KMS-11 (cell line): ENCODE measurements around the gene DPP7.

Source experiments
- H2AFZ ChIP-seq: fragments of 200-600 bp; sonication (generic); 2 replicates; pipeline ENCODE4 v1.6.1; 2016; ENCODE audit warnings: antibody characterized with exemption, mixed run types, low read depth
- H3K27ac ChIP-seq: fragments of 200-600 bp; sonication (generic); 2 replicates; pipeline ENCODE4 v1.6.1; 2016; ENCODE audit warnings: mild to moderate bottlenecking, mixed run types
- H3K27me3 ChIP-seq: fragments of 200-600 bp; sonication (generic); 2 replicates; pipeline ENCODE4 v1.6.1; 2017; ENCODE audit warnings: mild to moderate bottlenecking, low read depth, mixed run types, moderate library complexity; ENCODE audit not compliant: insufficient read depth
- H3K36me3 ChIP-seq: fragments of 200-600 bp; sonication (generic); 2 replicates; pipeline ENCODE4 v1.6.1; 2017; ENCODE audit warnings: mild to moderate bottlenecking, mixed run types; ENCODE audit not compliant: insufficient read depth
- H3K4me1 ChIP-seq: fragments of 200-600 bp; sonication (generic); 2 replicates; pipeline ENCODE4 v1.6.1; 2016; ENCODE audit warnings: mild to moderate bottlenecking, low read depth, mixed run types; ENCODE audit not compliant: poor library complexity, severe bottlenecking
- H3K4me2 ChIP-seq: fragments of 200-600 bp; sonication (generic); 2 replicates; pipeline ENCODE4 v1.7.0; 2016; ENCODE audit warnings: mild to moderate bottlenecking, mixed run types
- H3K4me3 ChIP-seq: fragments of 200-600 bp; sonication (generic); IDR thresholded peaks from 2 replicates; pipeline ENCODE4 v1.6.1; 2017; ENCODE audit warnings: low read depth, low read length, mixed read lengths; ENCODE audit not compliant: insufficient read depth
- H3K79me2 ChIP-seq: fragments of 200-600 bp; sonication (generic); 2 replicates; pipeline ENCODE4 v1.6.1; 2016; ENCODE audit warnings: low read depth, mixed run types; ENCODE audit not compliant: insufficient read depth
- H3K9ac ChIP-seq: fragments of 200-600 bp; sonication (generic); 2 replicates; pipeline ENCODE4 v1.6.1; 2016; ENCODE audit warnings: mild to moderate bottlenecking, mixed run types
- H4K20me1 ChIP-seq: fragments of 200-600 bp; sonication (generic); 2 replicates; pipeline ENCODE4 v1.6.1; 2016; ENCODE audit warnings: mild to moderate bottlenecking, mixed run types; ENCODE audit not compliant: insufficient read depth
- TF ChIP-seq, protein P1 (sequence below): fragments of 200-600 bp; sonication (generic); conservative IDR thresholded peaks from 2 replicates; pipeline ENCODE4 v1.6.1; 2017; ENCODE audit warnings: low read depth, mild to moderate bottlenecking, antibody characterized with exemption, low read length, moderate library complexity, mixed read lengths

Gene DPP7

DNA sequence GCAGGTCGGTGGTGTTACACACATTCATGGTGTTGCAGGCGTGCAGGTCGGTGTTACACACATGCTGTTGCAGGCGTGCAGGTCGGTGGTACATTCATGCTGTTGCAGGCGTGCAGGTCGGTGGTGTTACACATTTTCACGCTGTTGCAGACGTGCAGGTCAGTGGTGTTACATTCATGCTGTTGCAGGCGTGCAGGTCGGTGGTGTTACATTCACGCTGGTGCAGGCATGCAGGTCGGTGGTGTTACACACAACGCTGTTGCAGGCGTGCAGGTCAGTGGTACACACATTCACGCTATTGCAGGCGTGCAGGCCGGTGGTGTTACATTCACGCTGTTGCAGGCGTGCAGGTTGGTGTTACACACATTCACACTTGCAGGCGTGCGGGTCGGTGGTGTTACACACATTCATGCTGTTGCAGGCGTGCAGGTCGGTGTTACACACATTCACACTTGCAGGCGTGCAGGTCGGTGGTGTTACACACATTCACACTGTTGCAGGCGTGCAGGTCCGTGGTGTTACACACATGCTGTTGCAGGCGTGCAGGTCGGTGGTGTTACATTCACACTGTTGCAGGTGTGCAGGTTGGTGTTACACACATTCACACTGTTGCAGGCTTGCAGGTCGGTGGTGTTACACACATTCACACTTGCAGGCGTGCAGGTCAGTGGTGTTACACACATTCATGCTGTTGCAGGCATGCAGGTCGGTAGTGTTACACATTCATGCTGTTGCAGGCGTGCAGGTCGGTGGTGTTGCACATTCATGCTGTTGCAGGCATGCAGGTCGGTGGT is 11.1 kb downstream of the DPP7 start:
- Histone ChIP-seq H3K9ac (no peak overlapping the region), H3K79me2 (no peaks in the 10 kb centered on the region), H3K27me3 (no peaks in the 10 kb centered on the region), H3K4me1 (no peaks in the 10 kb centered on the region), H3K4me3 (no peak overlapping the region), H3K36me3 (no peaks in the 10 kb centered on the region), H3K4me2 (no peak overlapping the region), H3K27ac (no peak overlapping the region), H2AFZ (no peak overlapping the region), H4K20me1 (no peaks in the 10 kb centered on the region)
- TF ChIP-seq, protein P1, sequence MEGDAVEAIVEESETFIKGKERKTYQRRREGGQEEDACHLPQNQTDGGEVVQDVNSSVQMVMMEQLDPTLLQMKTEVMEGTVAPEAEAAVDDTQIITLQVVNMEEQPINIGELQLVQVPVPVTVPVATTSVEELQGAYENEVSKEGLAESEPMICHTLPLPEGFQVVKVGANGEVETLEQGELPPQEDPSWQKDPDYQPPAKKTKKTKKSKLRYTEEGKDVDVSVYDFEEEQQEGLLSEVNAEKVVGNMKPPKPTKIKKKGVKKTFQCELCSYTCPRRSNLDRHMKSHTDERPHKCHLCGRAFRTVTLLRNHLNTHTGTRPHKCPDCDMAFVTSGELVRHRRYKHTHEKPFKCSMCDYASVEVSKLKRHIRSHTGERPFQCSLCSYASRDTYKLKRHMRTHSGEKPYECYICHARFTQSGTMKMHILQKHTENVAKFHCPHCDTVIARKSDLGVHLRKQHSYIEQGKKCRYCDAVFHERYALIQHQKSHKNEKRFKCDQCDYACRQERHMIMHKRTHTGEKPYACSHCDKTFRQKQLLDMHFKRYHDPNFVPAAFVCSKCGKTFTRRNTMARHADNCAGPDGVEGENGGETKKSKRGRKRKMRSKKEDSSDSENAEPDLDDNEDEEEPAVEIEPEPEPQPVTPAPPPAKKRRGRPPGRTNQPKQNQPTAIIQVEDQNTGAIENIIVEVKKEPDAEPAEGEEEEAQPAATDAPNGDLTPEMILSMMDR = no peak

DNA sequence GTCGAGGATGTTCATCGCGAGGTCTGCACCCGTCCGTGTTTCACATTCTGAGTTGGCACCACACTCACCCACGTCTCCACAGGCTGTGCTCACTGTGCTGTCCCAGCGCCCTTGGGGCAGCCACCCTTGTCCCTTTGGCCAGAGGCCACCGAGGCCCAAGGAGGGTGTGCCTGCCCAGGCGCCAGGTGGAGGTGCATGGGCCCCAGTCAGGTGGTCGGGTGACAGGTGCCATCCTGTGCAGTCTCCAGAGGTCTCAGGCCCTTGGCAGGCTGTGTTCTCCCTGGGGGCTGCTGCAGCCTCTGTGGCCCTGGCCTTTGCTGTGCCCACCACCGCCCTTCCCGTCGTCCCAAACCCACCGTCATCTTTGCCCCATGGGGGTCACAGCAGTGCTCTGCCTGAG is 15.3 kb downstream of the DPP7 start:
- Histone ChIP-seq H3K4me3 (no peak overlapping the region), H3K79me2 (no peaks in the 10 kb centered on the region), H3K27ac (no peak overlapping the region), H3K9ac (no peak overlapping the region), H2AFZ (no peak overlapping the region), H3K36me3 (no peaks in the 10 kb centered on the region), H3K27me3 (no peaks in the 10 kb centered on the region), H3K4me2 (no peak overlapping the region), H3K4me1 (peaks cover 15% of the 10 kb centered on the region), H4K20me1 (no peaks in the 10 kb centered on the region)
- TF ChIP-seq, protein P1 = no peak

DNA sequence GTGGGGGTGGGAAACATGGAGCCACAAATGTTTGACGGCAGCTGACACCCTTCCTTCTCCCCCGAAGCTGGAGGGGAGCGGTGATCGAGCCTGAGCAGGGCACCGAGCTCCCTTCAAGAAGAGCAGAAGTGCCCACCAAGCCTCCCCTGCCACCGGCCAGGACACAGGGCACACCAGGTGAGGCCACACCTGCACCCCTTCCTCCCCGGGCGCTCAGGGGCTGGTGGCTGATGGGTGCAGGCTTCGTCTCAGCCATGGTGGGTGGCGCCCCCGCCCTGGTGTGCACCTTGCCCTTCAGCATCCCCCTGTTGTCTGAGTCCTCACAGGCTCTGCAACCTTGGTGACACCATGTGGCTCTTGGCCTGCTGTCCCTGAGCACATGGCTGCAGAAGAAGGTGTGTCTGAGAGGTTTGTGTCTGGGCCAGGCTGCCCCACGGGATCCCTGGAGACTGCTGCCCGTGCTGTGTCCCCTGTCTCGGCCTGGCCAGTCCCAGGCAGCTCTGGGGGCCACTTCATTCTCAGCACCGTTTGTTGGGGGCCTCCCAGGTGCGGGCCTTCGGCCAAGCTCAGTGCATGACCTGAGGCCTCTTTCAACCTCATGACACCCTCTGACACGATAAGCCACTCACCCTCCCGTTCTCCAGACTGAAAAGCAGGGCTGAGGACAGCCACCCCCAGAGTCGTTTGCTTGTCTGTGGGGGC is 16.6 kb downstream of the DPP7 start:
- Histone ChIP-seq H3K4me1 (peaks cover 15% of the 10 kb centered on the region), H3K79me2 (no peaks in the 10 kb centered on the region), H3K9ac (no peak overlapping the region), H3K36me3 (no peaks in the 10 kb centered on the region), H3K27me3 (no peaks in the 10 kb centered on the region), H3K27ac (no peak overlapping the region), H3K4me3 (no peak overlapping the region), H2AFZ (no peak overlapping the region), H3K4me2 (no peak overlapping the region), H4K20me1 (no peaks in the 10 kb centered on the region)
- TF ChIP-seq, protein P1 = no peak

DNA sequence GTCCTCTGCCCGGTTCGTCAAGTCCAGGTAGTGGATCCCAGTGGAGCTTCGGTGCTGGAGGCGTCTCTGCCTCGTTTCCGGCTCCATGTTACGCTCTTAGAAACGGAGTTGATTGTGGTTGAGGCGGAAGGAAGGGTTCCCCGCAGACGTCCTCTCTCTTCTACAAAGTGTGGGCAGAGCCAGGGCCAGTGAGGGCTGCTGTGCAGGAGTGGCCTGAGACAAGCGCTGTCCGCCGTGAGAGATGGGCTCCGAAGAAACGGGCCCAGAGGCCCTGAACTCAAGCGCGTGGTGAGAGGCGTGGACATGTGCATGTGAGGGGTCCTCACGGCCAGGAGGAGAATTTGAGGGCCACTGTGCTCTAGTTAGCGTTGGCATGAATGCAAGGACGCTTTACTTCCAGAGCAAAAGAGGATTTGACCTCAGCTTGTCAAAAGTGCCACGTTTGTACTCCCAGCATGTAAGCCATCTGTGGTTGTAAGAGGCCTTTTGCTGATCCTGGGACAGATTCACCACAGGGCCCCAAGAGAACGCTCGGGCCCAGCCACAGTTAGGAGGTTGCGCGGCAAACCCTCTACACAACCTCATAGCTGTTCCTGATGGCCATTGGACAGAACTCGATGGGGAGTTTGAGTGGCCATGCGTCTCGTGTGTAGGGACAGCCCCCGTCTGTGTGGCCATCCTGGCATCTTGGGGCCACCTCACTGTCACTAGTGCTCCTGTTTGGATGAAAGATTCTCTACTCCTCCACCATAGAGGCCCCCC is 17.6 kb downstream of the DPP7 start:
- no peak overlapping the region for H3K4me2 ChIP-seq
- no peaks in the 10 kb centered on the region for H4K20me1 ChIP-seq
- H3K27me3 ChIP-seq = no peaks in the 10 kb centered on the region
- H3K27ac ChIP-seq = no peak overlapping the region
- no peak overlapping the region for H3K9ac ChIP-seq
- H3K36me3 ChIP-seq = no peaks in the 10 kb centered on the region
- no peak overlapping the region for H3K4me3 ChIP-seq
- TF ChIP-seq, protein P1 = no peak
- H2AFZ ChIP-seq = no peak overlapping the region
- H3K79me2 ChIP-seq = no peaks in the 10 kb centered on the region
- peaks cover 15% of the 10 kb centered on the region for H3K4me1 ChIP-seq
